Endothelial cell of umbilical vein (primary cell): ENCODE data around the gene PTGS2. TPM values are rescaled to one million over a fixed set of nuclear protein-coding genes. Genes with fewer than 3 reads are reported as not detected.

ENCODE experiments used
- BruUV-seq: library from RNA; stranded (reverse); fragments of 400-500 nt; replicated peaks from 2 replicates; lab custom pipeline; 2021; lab: Mats Ljungman, UMichigan
- CTCF ChIA-PET: fragments of 300-600, 350-600 bp; sonication (Branson Sonifier 250); formaldehyde crosslinking; loops from one replicate; lab custom pipeline; 2021; ENCODE audit warnings: antibody characterized with exemption, inconsistent platforms; lab: Charles Lee
- POLR2A ChIA-PET: fragments of 300-600, 350-600 bp; sonication (Branson Sonifier 250); formaldehyde crosslinking; loops from one replicate; lab custom pipeline; 2021; ENCODE audit warnings: antibody characterized with exemption, inconsistent platforms; lab: Charles Lee
- DNase-seq: peaks from one replicate; pipeline ENCODE4 v3.0.0-alpha.2; 2011; ENCODE audit warnings: low read depth, low spot score
- FAIRE-seq: peaks from 2 replicates; lab custom pipeline; 2011; peaks lifted over from hg19 to GRCh38; lab: Jason Lieb, UNC
- H2AFZ ChIP-seq: 2 replicates; pipeline ENCODE4 v1.6.0; 2012; ENCODE audit warnings: low read depth, low read length, control low read depth, inconsistent platforms
- H3K27ac ChIP-seq: 2 replicates; pipeline ENCODE4 v1.5.1; 2011; ENCODE audit warnings: low read depth, mild to moderate bottlenecking, control low read depth, low read length, moderate library complexity; ENCODE audit not compliant: insufficient read depth
- H3K27me3 ChIP-seq, 2 experiments: 2 replicates each; pipeline versions ENCODE4 v1.6.0 to v1.6.1; 2011; ENCODE audit warnings: low read length in 2 of 2, mixed read lengths in 1 of 2; ENCODE audit not compliant: control insufficient read depth in 2 of 2, insufficient read depth in 2 of 2
- H3K36me3 ChIP-seq, 2 experiments: 2 replicates in 1 of 2; 3 replicates in 1 of 2; pipeline ENCODE4 v1.5.1; 2011; ENCODE audit warnings: low read length in 2 of 2, mild to moderate bottlenecking in 1 of 2, moderate library complexity in 1 of 2; ENCODE audit not compliant: control insufficient read depth in 2 of 2, insufficient read depth in 2 of 2; ENCODE audit errors: extremely low read depth in 1 of 2
- H3K4me1 ChIP-seq: 3 replicates; pipeline ENCODE4 v1.5.1; 2011; ENCODE audit warnings: mild to moderate bottlenecking, low read length; ENCODE audit not compliant: control insufficient read depth, insufficient read depth; ENCODE audit errors: extremely low read depth
- H3K4me2 ChIP-seq: 2 replicates; pipeline ENCODE4 v1.6.1; 2011; ENCODE audit warnings: low read length, control low read depth, mixed read lengths; ENCODE audit not compliant: insufficient read depth
- H3K4me3 ChIP-seq, 3 experiments: fragments of 200-600 bp in 1 of 3; sonication (generic), shearing (Covaris generic) in 1 of 3; replicated peaks in 1 of 3; 2 replicates each; pipeline ENCODE4 v1.5.1; 2011 to 2016; ENCODE audit warnings: control low read depth in 3 of 3, low read length in 3 of 3, mild to moderate bottlenecking in 2 of 3, inconsistent platforms in 1 of 3, low read depth in 1 of 3, moderate library complexity in 1 of 3; ENCODE audit not compliant: insufficient read depth in 1 of 3
- H3K79me2 ChIP-seq: 2 replicates; pipeline ENCODE4 v1.6.0; 2012; ENCODE audit warnings: low read length, inconsistent platforms; ENCODE audit not compliant: control insufficient read depth, insufficient read depth
- H3K9ac ChIP-seq: replicated peaks from 2 replicates; pipeline ENCODE3; 2011; ENCODE audit warnings: low read length, control low read depth; ENCODE audit not compliant: insufficient read depth; ENCODE audit errors: extremely low read depth
- H3K9me1 ChIP-seq: replicated peaks from 3 replicates; pipeline ENCODE4 v1.6.0; 2011; ENCODE audit warnings: mild to moderate bottlenecking, low read length; ENCODE audit not compliant: control insufficient read depth, insufficient read depth; ENCODE audit errors: extremely low read depth
- H3K9me3 ChIP-seq: replicated peaks from 2 replicates; pipeline ENCODE4 v1.5.1; 2012; ENCODE audit warnings: low read length, inconsistent platforms; ENCODE audit not compliant: control insufficient read depth, insufficient read depth
- H4K20me1 ChIP-seq: replicated peaks from 2 replicates; pipeline ENCODE3; 2011; ENCODE audit warnings: mild to moderate bottlenecking, low read length; ENCODE audit not compliant: control insufficient read depth, insufficient read depth; ENCODE audit errors: extremely low read depth
- EZH2 ChIP-seq: IDR thresholded peaks from 2 replicates; pipeline ENCODE4 v1.6.1; 2012; ENCODE audit warnings: borderline replicate concordance, low read depth, mild to moderate bottlenecking, moderate library complexity, low read length, inconsistent platforms; ENCODE audit not compliant: severe bottlenecking
- FOS ChIP-seq: IDR thresholded peaks from 2 replicates; pipeline ENCODE4 v1.6.1; 2011; ENCODE audit warnings: mild to moderate bottlenecking, low read length, moderate library complexity, borderline replicate concordance; ENCODE audit not compliant: insufficient read depth
- GATA2 ChIP-seq: IDR thresholded peaks from 2 replicates; pipeline ENCODE4 v1.7.0; 2011; ENCODE audit warnings: low read depth, mild to moderate bottlenecking, moderate library complexity, mixed read lengths, low read length; ENCODE audit not compliant: insufficient read length, insufficient read depth
- JUN ChIP-seq: IDR thresholded peaks from 2 replicates; pipeline ENCODE4 v1.6.1; 2011; ENCODE audit warnings: borderline replicate concordance, low read depth; ENCODE audit not compliant: insufficient read length, insufficient read depth
- POLR2A ChIP-seq: IDR thresholded peaks from 2 replicates; pipeline ENCODE4 v1.6.1; 2012; ENCODE audit warnings: low read depth, mild to moderate bottlenecking, control low read depth, low read length
- POLR2AphosphoS5 ChIP-seq: IDR thresholded peaks from 2 replicates; pipeline ENCODE4 v1.6.1; 2012; ENCODE audit warnings: low read depth, mild to moderate bottlenecking, control low read depth, low read length, moderate library complexity; ENCODE audit not compliant: insufficient read depth
- dilution Hi-C: fragments of 300-500 bp; cut with MboI; formaldehyde crosslinking; loops from one replicate; pipeline ENCODE4 v1.15.0; 2019; ENCODE audit warnings: low sequenced_read_pairs; ENCODE audit not compliant: extremely low pct_ligation_motif_present
- intact Hi-C: fragments of 100-400 bp; cut with micrococcal nuclease; formaldehyde crosslinking; loops from one replicate; pipeline ENCODE4 v1.10.0; 2022
- polyA plus RNA-seq, 4 experiments: library from polyadenylated mRNA; depleted of rRNA in 3 of 4; stranded (reverse) in 3 of 4; unstranded in 1 of 4; fragments of >200 nt; gene quantifications; 2 replicates each; pipeline versions ENCODE4 v1.2.1 to v1.2.3, GENCODE V29; 2011 to 2012; ENCODE audit warnings: missing spikeins in 1 of 4
- total RNA-seq: library from RNA; stranded (reverse); gene quantifications from 2 replicates; pipeline ENCODE4 v1.2.3, GENCODE V29; 2021
- TF ChIP-seq, protein P1 (sequence below): IDR thresholded peaks from 2 replicates; pipeline ENCODE4 v1.6.1; 2011; ENCODE audit not compliant: insufficient read depth, insufficient read length
- TF ChIP-seq, protein P2 (sequence below), 2 donors: IDR thresholded peaks; 1 replicate in 1 of 2; 2 replicates in 1 of 2; pipeline ENCODE4 v1.5.1; 2011; ENCODE audit warnings: low read length in 2 of 2, mild to moderate bottlenecking in 2 of 2, moderate library complexity in 2 of 2, control low read depth in 1 of 2, inconsistent platforms in 1 of 2, low read depth in 1 of 2; ENCODE audit not compliant: insufficient read depth in 1 of 2; ENCODE audit errors: extremely low read depth in 1 of 2

PTGS2 gene
- total and polyA plus RNA-seq, 2 donors (not counting 3 experiments of a cell fraction or from before 2014, with no cell fraction given): 21.6 to 84.6 TPM

DNA sequence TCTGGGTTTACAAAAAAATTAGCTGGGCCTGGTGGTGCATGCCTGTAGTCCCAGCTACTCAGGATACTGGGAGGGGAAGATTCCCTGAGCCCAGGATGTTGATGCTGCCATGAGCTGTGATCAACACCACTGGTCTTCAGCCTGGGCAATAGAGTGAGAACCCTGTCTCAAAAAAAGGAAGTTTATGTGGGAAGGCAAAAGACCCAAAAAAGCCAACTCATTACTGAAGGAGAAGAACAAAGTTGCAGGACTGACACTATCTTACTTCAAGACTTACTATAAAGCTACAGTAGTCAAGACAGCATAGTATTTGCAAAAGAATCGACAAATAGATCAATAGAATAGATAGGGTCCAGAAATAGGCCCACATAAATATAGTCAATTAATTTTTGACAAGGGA is 9.2 kb upstream of the PTGS2 start:
- Histone ChIP-seq H3K9me1 (no peaks in the 10 kb centered on the region), H3K36me3 (no peaks in the 10 kb centered on the region), H3K4me3 (no peak overlapping the region), H3K27ac (no peak overlapping the region), H3K4me1 (no peaks in the 10 kb centered on the region), H3K4me2 (no peak overlapping the region), H3K9ac (no peak overlapping the region), H2AFZ (no peak overlapping the region), H3K9me3 (no peaks in the 10 kb centered on the region), H4K20me1 (no peaks in the 10 kb centered on the region), H3K79me2 (no peaks in the 10 kb centered on the region), H3K27me3 (no peaks in the 10 kb centered on the region)
- CTCF ChIA-PET: interaction anchor here (0.6 to 2.3 kb wide), 3 partner anchors 10 to 33 kb away, joined by 3 to 5 read pairs (median 4); no protein-coding TSS in a partner anchor
- no TSS peak for BruUV-seq
- POLR2A ChIA-PET: no interaction called here
- dilution Hi-C loops (no loop called here), intact Hi-C loops (no loop called here)
- TF ChIP-seq EZH2: no peak
- TF ChIP-seq JUN: no peak
- no peak for TF ChIP-seq FOS
- TF ChIP-seq, protein P1, sequence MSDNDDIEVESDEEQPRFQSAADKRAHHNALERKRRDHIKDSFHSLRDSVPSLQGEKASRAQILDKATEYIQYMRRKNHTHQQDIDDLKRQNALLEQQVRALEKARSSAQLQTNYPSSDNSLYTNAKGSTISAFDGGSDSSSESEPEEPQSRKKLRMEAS: no peak
- TF ChIP-seq, protein P2, sequence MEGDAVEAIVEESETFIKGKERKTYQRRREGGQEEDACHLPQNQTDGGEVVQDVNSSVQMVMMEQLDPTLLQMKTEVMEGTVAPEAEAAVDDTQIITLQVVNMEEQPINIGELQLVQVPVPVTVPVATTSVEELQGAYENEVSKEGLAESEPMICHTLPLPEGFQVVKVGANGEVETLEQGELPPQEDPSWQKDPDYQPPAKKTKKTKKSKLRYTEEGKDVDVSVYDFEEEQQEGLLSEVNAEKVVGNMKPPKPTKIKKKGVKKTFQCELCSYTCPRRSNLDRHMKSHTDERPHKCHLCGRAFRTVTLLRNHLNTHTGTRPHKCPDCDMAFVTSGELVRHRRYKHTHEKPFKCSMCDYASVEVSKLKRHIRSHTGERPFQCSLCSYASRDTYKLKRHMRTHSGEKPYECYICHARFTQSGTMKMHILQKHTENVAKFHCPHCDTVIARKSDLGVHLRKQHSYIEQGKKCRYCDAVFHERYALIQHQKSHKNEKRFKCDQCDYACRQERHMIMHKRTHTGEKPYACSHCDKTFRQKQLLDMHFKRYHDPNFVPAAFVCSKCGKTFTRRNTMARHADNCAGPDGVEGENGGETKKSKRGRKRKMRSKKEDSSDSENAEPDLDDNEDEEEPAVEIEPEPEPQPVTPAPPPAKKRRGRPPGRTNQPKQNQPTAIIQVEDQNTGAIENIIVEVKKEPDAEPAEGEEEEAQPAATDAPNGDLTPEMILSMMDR (IDR thresholded peaks at IDR 0.05; ENCODE audit: extremely low read depth in 1 of 2, insufficient read depth in 1 of 2, low read depth in 1 of 2, low read length in 2 of 2): no peak
- no peak for TF ChIP-seq POLR2AphosphoS5
- no peak for TF ChIP-seq POLR2A
- TF ChIP-seq GATA2: no peak
- no peak for DNase-seq
- no peak for FAIRE-seq
